WTC11 (cell line): ENCODE measurements around the gene PPP1R26. TPM values are rescaled to one million over a fixed set of nuclear protein-coding genes. Genes with fewer than 3 reads are reported as not detected.

Experiments used
- ATAC-seq: fragments of 200-7000 bp; cut with Tn5 transposase; 2 replicates; pipeline ENCODE4 v1.10.0; 2021; ENCODE audit warnings: mild to moderate bottlenecking, moderate library complexity
- CTCF ChIA-PET: fragments of 300-600 bp; sonication (Branson Sonifier 250); formaldehyde crosslinking; loops from one replicate; lab custom pipeline; 2021; ENCODE audit warnings: antibody characterized with exemption; lab: Charles Lee
- POLR2A ChIA-PET: fragments of 350-600 bp; sonication (Branson Sonifier 250); formaldehyde crosslinking; loops from one replicate; lab custom pipeline; 2021; ENCODE audit warnings: antibody characterized with exemption; lab: Charles Lee
- DNase-seq: peaks from one replicate; pipeline ENCODE4 v3.0.0; 2021; ENCODE audit warnings: low spot score
- H3K27ac Mint-ChIP-seq: 2 replicates; pipeline ENCODE4 v1.8.0; 2021; ENCODE audit warnings: mixed read lengths
- H3K27me3 Mint-ChIP-seq: 2 replicates; pipeline ENCODE4 v1.8.0; 2021; ENCODE audit warnings: low read depth, mild to moderate bottlenecking, moderate library complexity, mixed read lengths
- H3K36me3 Mint-ChIP-seq: 2 replicates; pipeline ENCODE4 v1.8.0; 2021; ENCODE audit warnings: mixed read lengths
- H3K4me1 Mint-ChIP-seq: 2 replicates; pipeline ENCODE4 v1.8.0; 2022; ENCODE audit warnings: mixed read lengths
- H3K4me3 Mint-ChIP-seq: 2 replicates; pipeline ENCODE4 v1.8.0; 2021; ENCODE audit warnings: mild to moderate bottlenecking, moderate library complexity, mixed read lengths
- H3K9me3 Mint-ChIP-seq: 2 replicates; pipeline ENCODE4 v1.8.0; 2021; ENCODE audit warnings: mixed read lengths
- ATF1 ChIP-seq: sonication (generic); formaldehyde crosslinking; IDR thresholded peaks from 2 replicates; pipeline ENCODE4 v1.8.1; 2023; ENCODE audit warnings: mild to moderate bottlenecking, moderate library complexity, missing genetic modification reagents
- ELF4 ChIP-seq: sonication (generic); formaldehyde crosslinking; IDR thresholded peaks from 2 replicates; pipeline ENCODE4 v1.8.1; 2022; ENCODE audit warnings: low read depth, mild to moderate bottlenecking, moderate library complexity, missing genetic modification reagents
- FOXP1 ChIP-seq: sonication (generic); formaldehyde crosslinking; IDR thresholded peaks from 2 replicates; pipeline ENCODE4 v1.8.0; 2022; ENCODE audit warnings: missing genetic modification reagents, mild to moderate bottlenecking, moderate library complexity, borderline replicate concordance
- JAZF1 ChIP-seq: fragments of 250-450 bp; sonication (Bioruptor Pico); IDR thresholded peaks from 2 replicates; pipeline ENCODE4 v1.9.0; 2021; ENCODE audit warnings: moderate library complexity, mild to moderate bottlenecking, inconsistent platforms
- SOX15 ChIP-seq: fragments of 250-450 bp; sonication (Bioruptor Pico); IDR thresholded peaks from 2 replicates; pipeline ENCODE4 v1.9.0; 2021; ENCODE audit warnings: mild to moderate bottlenecking
- TEAD1 ChIP-seq: sonication (generic); formaldehyde crosslinking; IDR thresholded peaks from 2 replicates; pipeline ENCODE4 v1.8.0; 2022; ENCODE audit warnings: mild to moderate bottlenecking, missing genetic modification reagents
- ZNF263 ChIP-seq: sonication (generic); formaldehyde crosslinking; IDR thresholded peaks from 2 replicates; pipeline ENCODE4 v1.8.1; 2022; ENCODE audit warnings: low read depth, mild to moderate bottlenecking, moderate library complexity, missing genetic modification reagents
- ZNF671 ChIP-seq: fragments of 250-450 bp; sonication (Bioruptor Pico); IDR thresholded peaks from 2 replicates; pipeline ENCODE4 v1.8.0; 2021; ENCODE audit warnings: mild to moderate bottlenecking
- total RNA-seq: library from RNA; stranded (reverse); gene quantifications from 3 replicates; pipeline ENCODE4 v1.2.3, GENCODE V29; 2021
- TF ChIP-seq, protein P1 (sequence below): fragments of 250-450 bp; sonication (Bioruptor Pico); conservative IDR thresholded peaks from 2 replicates; pipeline ENCODE4 v1.9.0; 2021; ENCODE audit warnings: mild to moderate bottlenecking
- TF ChIP-seq, protein P2 (sequence below): sonication (generic); formaldehyde crosslinking; IDR thresholded peaks from 2 replicates; pipeline ENCODE4 v1.8.1; 2023; ENCODE audit warnings: mild to moderate bottlenecking, missing genetic modification reagents, borderline replicate concordance
- TF ChIP-seq, protein P3 (sequence below): sonication (generic); formaldehyde crosslinking; conservative IDR thresholded peaks from 2 replicates; pipeline ENCODE4 v1.8.1; 2022; ENCODE audit warnings: mild to moderate bottlenecking, missing genetic modification reagents
- TF ChIP-seq, protein P4 (sequence below): sonication (generic); formaldehyde crosslinking; IDR thresholded peaks from 2 replicates; pipeline ENCODE4 v1.8.1; 2023; ENCODE audit warnings: mild to moderate bottlenecking, missing genetic modification reagents, moderate library complexity
- TF ChIP-seq, protein P5 (sequence below): fragments of 250-450 bp; sonication (Bioruptor Pico); IDR thresholded peaks from 2 replicates; pipeline ENCODE4 v1.9.0; 2021; ENCODE audit warnings: mild to moderate bottlenecking
- TF ChIP-seq, protein P6 (sequence below): sonication (generic); formaldehyde crosslinking; IDR thresholded peaks from 2 replicates; pipeline ENCODE4 v1.8.0; 2022; ENCODE audit warnings: mild to moderate bottlenecking, missing genetic modification reagents

The PPP1R26 gene
- total RNA-seq, 1 experiment from 2014 or later: 44.4 TPM

DNA sequence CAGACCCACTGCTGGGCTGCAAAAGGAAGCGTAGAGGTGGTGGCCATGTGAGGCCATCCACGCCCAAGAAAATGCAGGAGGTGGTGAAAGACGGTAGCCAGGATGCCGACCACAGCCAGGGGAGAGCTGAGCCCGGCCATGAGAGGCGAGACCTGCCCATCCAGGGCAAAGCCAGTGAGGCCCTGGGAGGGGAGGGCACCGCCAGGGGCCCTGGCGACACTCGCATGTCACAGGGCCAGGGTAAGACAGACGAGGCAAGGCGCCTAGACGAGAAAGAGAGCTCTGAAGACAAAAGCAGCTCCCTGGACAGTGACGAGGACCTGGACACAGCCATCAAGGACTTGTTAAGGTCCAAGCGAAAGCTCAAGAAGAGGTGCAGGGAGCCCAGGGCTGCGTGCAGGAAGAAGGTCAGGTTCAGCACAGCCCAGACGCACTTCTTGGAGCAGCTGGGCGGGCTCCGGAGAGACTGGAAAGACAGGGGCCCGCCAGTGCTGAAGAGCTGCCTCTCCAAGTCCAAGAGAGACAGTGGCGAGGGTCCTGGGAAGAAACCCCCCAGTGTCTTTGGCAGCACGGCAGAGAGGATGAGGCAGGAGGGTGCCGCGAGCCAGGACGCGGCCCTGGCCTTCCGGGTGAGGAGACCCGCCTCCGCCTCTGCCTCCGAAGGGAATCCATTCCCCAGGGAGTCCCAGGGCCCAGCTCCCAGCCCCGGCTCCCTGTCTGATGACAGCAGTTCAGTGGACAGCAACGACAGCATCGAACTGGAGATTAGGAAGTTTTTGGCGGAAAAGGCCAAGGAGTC, 6.9 kb downstream of the PPP1R26 start:
- POLR2A ChIA-PET: no interaction called here
- Mint-ChIP-seq H3K9me3 (no peaks in the 10 kb centered on the region), H3K4me1 (peaks cover 12% of the 10 kb centered on the region; the same call in 1 of the 2 replicates)

DNA sequence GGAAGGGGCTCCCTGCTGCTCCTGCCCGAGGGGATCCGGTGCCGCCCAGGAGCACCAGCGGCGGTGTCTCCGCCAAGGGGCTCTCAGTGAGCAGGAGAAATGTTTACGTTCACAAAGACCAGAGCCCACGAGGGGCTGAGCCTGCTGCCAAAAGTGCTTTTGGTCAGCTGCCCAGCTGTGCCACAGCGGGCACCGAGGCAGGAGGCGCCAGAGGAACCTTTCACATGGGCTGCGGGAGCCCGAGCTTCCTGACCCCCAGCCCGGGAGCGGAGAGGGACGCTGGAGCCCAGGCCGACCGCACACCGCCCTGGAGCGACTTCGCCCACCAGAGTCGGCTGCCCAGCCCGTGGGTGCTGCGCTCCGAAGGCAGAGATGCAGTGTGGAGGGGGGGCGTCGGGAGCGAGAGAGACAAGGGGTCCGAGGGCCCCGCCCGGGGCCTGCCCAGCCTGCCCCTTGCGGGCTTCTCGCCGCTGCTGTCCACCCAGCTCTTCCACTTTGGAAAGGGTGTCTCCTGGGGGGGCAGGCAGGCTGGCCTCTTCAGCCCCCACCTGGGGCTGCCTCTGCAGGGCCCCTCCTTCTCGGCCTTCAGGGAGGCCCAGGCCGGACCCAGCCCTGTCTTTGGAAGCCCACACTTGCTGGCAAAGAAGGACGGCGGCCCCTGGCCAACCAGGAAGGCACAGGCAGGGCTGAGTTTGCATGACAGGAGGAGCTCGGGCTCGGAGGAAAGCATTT, 7.9 kb downstream of the PPP1R26 start:
- H3K36me3 Mint-ChIP-seq: peaks cover 37% of the 10 kb centered on the region
- DNase-seq (no peak), ATAC-seq (no peak)
- H3K4me1 Mint-ChIP-seq: 0 out of 2 replicates have a peak, but pooled peaks cover 4% of the 10 kb centered on the region
- TF ChIP-seq, protein P1, sequence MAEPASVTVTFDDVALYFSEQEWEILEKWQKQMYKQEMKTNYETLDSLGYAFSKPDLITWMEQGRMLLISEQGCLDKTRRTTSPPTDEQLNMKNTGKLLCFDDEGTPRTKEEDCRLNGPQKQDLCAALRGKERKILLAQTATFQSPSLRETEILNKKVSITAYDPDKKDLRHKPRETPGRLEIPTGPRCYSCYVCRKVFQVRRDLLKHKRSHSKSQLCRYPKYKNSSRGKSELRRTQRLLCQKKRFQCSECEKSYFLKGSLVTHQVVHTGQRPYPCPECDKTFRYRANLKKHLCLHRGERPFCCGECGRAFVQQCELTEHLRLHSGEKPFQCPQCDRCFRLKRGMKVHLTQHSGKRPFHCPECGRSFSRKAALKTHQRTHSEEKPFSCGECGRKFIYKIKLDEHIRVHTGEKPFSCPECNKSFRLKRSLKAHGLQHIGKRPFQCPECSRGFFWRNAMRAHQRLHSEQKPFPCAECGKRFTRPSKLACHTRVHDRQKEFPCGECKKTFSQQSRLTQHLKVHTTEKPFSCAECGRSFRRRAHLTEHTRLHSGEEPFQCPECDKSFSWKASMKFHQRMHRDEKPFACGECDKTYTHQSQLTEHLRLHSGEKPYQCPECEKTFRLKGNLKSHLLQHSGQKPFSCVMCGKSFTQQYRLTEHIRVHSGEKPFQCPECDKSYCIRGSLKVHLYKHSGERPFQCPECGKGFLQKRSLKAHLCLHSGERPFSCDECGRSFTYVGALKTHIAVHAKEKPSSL (CRISPR knock-in tag): no peak
- TF ChIP-seq ZNF671 (CRISPR knock-in tag) (no peak), JAZF1 (CRISPR knock-in tag) (no peak), SOX15 (CRISPR knock-in tag) (no peak), ELF4 (CRISPR knock-in tag) (no peak)
- TF ChIP-seq, protein P2, sequence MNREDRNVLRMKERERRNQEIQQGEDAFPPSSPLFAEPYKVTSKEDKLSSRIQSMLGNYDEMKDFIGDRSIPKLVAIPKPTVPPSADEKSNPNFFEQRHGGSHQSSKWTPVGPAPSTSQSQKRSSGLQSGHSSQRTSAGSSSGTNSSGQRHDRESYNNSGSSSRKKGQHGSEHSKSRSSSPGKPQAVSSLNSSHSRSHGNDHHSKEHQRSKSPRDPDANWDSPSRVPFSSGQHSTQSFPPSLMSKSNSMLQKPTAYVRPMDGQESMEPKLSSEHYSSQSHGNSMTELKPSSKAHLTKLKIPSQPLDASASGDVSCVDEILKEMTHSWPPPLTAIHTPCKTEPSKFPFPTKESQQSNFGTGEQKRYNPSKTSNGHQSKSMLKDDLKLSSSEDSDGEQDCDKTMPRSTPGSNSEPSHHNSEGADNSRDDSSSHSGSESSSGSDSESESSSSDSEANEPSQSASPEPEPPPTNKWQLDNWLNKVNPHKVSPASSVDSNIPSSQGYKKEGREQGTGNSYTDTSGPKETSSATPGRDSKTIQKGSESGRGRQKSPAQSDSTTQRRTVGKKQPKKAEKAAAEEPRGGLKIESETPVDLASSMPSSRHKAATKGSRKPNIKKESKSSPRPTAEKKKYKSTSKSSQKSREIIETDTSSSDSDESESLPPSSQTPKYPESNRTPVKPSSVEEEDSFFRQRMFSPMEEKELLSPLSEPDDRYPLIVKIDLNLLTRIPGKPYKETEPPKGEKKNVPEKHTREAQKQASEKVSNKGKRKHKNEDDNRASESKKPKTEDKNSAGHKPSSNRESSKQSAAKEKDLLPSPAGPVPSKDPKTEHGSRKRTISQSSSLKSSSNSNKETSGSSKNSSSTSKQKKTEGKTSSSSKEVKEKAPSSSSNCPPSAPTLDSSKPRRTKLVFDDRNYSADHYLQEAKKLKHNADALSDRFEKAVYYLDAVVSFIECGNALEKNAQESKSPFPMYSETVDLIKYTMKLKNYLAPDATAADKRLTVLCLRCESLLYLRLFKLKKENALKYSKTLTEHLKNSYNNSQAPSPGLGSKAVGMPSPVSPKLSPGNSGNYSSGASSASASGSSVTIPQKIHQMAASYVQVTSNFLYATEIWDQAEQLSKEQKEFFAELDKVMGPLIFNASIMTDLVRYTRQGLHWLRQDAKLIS: no peak
- TF ChIP-seq, protein P3, sequence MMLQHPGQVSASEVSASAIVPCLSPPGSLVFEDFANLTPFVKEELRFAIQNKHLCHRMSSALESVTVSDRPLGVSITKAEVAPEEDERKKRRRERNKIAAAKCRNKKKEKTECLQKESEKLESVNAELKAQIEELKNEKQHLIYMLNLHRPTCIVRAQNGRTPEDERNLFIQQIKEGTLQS (CRISPR knock-in tag): no peak
- TF ChIP-seq, protein P4, sequence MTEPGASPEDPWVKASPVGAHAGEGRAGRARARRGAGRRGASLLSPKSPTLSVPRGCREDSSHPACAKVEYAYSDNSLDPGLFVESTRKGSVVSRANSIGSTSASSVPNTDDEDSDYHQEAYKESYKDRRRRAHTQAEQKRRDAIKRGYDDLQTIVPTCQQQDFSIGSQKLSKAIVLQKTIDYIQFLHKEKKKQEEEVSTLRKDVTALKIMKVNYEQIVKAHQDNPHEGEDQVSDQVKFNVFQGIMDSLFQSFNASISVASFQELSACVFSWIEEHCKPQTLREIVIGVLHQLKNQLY (CRISPR knock-in tag): no peak
- H3K4me3 Mint-ChIP-seq: no peak overlapping the region
- POLR2A ChIA-PET: no interaction called here
- no peaks in the 10 kb centered on the region for H3K27me3 Mint-ChIP-seq
- no peaks in the 10 kb centered on the region for H3K9me3 Mint-ChIP-seq
- H3K27ac Mint-ChIP-seq: no peak overlapping the region
- CTCF ChIA-PET: no interaction called here

More for the DNA sequence above, 6.9 kb downstream of the PPP1R26 start:
- Mint-ChIP-seq H3K36me3 (peaks cover 37% of the 10 kb centered on the region), H3K27ac (no peak overlapping the region), H3K27me3 (no peaks in the 10 kb centered on the region), H3K4me3 (no peak overlapping the region)
- DNase-seq: no peak
- CTCF ChIA-PET: interaction anchor here (1.1 kb wide), 1 partner anchor 15 kb away, joined by 3 read pairs; no protein-coding TSS in a partner anchor
- ATAC-seq: no peak
- TF ChIP-seq ATF1 (CRISPR knock-in tag) (no peak), FOXP1 (CRISPR knock-in tag) (no peak), TEAD1 (CRISPR knock-in tag) (no peak), ZNF263 (CRISPR knock-in tag) (no peak)
- TF ChIP-seq, protein P5, sequence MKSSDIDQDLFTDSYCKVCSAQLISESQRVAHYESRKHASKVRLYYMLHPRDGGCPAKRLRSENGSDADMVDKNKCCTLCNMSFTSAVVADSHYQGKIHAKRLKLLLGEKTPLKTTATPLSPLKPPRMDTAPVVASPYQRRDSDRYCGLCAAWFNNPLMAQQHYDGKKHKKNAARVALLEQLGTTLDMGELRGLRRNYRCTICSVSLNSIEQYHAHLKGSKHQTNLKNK (CRISPR knock-in tag): no peak
- TF ChIP-seq, protein P6, sequence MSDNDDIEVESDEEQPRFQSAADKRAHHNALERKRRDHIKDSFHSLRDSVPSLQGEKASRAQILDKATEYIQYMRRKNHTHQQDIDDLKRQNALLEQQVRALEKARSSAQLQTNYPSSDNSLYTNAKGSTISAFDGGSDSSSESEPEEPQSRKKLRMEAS: no peak
